HG03025 (cell line): Measurements from ENCODE around the gene ST6GAL1.
"Not testable (repeated sequence)": the region's sequence is repeated elsewhere in the genome, so short reads cannot be mapped to it uniquely, and the experiment has no call there.

Experiments
- ATAC-seq: cut with Tn5 transposase; IDR thresholded peaks from one replicate; pipeline ENCODE4 v1.9.1; 2021; ENCODE audit warnings: mild to moderate bottlenecking, moderate library complexity; ENCODE audit not compliant: unreplicated experiment, low FRiP score

Gene ST6GAL1

GRCh38 chr3:186930143-186930640 is at the start of gene ST6GAL1:
TSS of gene ST6GAL1 (plus strand) at chr3:186930526. CDS start at chr3:187042704, 112,178 bp downstream.
- ATAC-seq = peak; percentile 58

GRCh38 chr3:186882150-186882524 is 48.2 kb upstream of the ST6GAL1 start:
- ATAC-seq = no peak

GRCh38 chr3:186882881-186883685 is 47.2 kb upstream of the ST6GAL1 start:
- ATAC-seq = no peak

GRCh38 chr3:186883686-186884058 is 46.7 kb upstream of the ST6GAL1 start:
- ATAC-seq = no peak

GRCh38 chr3:186884868-186885267 is 45.5 kb upstream of the ST6GAL1 start:
- ATAC-seq = not testable (repeated sequence)

GRCh38 chr3:186886202-186886981 is 43.9 kb upstream of the ST6GAL1 start:
- ATAC-seq = no peak

GRCh38 chr3:186887507-186887938 is 42.8 kb upstream of the ST6GAL1 start:
- not testable (repeated sequence) for ATAC-seq

- no peak for ATAC-seq
These were observed 41.8 kb upstream of the ST6GAL1 start for GRCh38 chr3:186888569-186888968.

GRCh38 chr3:186889698-186890097 is 40.6 kb upstream of the ST6GAL1 start:
- ATAC-seq = not testable (repeated sequence)

GRCh38 chr3:186890911-186891310 is 39.4 kb upstream of the ST6GAL1 start:
- ATAC-seq = no peak

GRCh38 chr3:186893071-186893470 is 37.3 kb upstream of the ST6GAL1 start:
- not testable (repeated sequence) for ATAC-seq

- no peak for ATAC-seq
These were observed 34.9 kb upstream of the ST6GAL1 start for GRCh38 chr3:186895406-186895805.

- no peak for ATAC-seq
These were observed 34.3 kb upstream of the ST6GAL1 start for GRCh38 chr3:186896006-186896405.

GRCh38 chr3:186896875-186897274 is 33.5 kb upstream of the ST6GAL1 start:
- ATAC-seq = no peak

- no peak for ATAC-seq
These were observed 29.1 kb upstream of the ST6GAL1 start for GRCh38 chr3:186901135-186901734.

GRCh38 chr3:186902154-186902553 is 28.2 kb upstream of the ST6GAL1 start:
- ATAC-seq = no peak

GRCh38 chr3:186902713-186903112 is 27.6 kb upstream of the ST6GAL1 start:
- ATAC-seq = no peak

GRCh38 chr3:186903676-186904075 is 26.6 kb upstream of the ST6GAL1 start:
- ATAC-seq = not testable (repeated sequence)

GRCh38 chr3:186907075-186907474 is 23.3 kb upstream of the ST6GAL1 start:
- not testable (repeated sequence) for ATAC-seq

- no peak for ATAC-seq
These were observed 21.1 kb upstream of the ST6GAL1 start for GRCh38 chr3:186909078-186909853.
